Measurements from ENCODE around the gene LYPD6B. TPM values are rescaled to one million over a fixed set of nuclear protein-coding genes. Genes with fewer than 3 reads are reported as not detected.

LYPD6B gene
- total RNA-seq, 1 experiment from 2014 or later = 35.8 TPM

DNA sequence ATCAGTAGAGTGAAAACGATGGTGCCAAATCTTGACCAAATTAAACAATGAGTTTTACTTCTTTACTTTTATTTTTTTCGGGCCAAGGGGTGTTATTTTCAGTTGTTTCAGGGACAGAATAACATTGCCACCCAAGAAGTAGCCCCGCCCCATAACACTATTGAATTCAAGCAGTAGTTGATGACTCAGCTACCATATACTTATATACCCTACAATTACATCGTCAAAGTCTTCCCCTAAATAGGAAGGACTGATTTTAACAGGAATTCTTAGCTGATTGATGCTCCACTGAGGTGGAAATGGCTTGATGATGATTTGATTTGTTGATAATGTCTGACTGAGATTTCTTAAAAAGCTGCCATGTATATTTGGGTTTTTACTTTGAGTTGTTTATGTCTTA is 24.7 kb downstream of the LYPD6B start:
- Mint-ChIP-seq H3K36me3 (ENCODE audit: insufficient read depth, unreplicated experiment) (no peaks in the 10 kb centered on the region), H3K27ac (ENCODE audit: unreplicated experiment) (no peak overlapping the region), H3K27me3 (ENCODE audit: insufficient read depth, unreplicated experiment) (no peaks in the 10 kb centered on the region), H3K9me3 (ENCODE audit: unreplicated experiment) (no peaks in the 10 kb centered on the region), H3K4me1 (ENCODE audit: low read depth, unreplicated experiment) (peaks cover 10% of the 10 kb centered on the region), H3K4me3 (ENCODE audit: unreplicated experiment) (no peak overlapping the region)
- POLR2A ChIA-PET = no interaction called here
- BruUV-seq (replicated peaks) = no TSS peak
- Histone ChIP-seq H3K4me1 (peaks cover 19% of the 10 kb centered on the region), H3K36me3 (ENCODE audit: control insufficient read depth, insufficient read depth, low read length) (no peaks in the 10 kb centered on the region), H3K9me3 (no peaks in the 10 kb centered on the region), H3K27me3 (replicated peaks; ENCODE audit: control insufficient read depth, insufficient read depth, low read length) (no peaks in the 10 kb centered on the region), H3K4me3 (ENCODE audit: low read depth, low read length) (no peak overlapping the region)
- TF ChIP-seq, protein P1, sequence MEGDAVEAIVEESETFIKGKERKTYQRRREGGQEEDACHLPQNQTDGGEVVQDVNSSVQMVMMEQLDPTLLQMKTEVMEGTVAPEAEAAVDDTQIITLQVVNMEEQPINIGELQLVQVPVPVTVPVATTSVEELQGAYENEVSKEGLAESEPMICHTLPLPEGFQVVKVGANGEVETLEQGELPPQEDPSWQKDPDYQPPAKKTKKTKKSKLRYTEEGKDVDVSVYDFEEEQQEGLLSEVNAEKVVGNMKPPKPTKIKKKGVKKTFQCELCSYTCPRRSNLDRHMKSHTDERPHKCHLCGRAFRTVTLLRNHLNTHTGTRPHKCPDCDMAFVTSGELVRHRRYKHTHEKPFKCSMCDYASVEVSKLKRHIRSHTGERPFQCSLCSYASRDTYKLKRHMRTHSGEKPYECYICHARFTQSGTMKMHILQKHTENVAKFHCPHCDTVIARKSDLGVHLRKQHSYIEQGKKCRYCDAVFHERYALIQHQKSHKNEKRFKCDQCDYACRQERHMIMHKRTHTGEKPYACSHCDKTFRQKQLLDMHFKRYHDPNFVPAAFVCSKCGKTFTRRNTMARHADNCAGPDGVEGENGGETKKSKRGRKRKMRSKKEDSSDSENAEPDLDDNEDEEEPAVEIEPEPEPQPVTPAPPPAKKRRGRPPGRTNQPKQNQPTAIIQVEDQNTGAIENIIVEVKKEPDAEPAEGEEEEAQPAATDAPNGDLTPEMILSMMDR (IDR thresholded peaks at IDR 0.05; ENCODE audit: insufficient read depth in 1 of 2, low read depth in 1 of 2, low read length in 1 of 2, severe bottlenecking in 1 of 2, unreplicated experiment in 1 of 2) = no peak
- intact Hi-C loops (cut with micrococcal nuclease; ENCODE audit: unreplicated experiment) = no loop called here
- no peak for DNase-seq
- CTCF ChIA-PET = no interaction called here

DNA sequence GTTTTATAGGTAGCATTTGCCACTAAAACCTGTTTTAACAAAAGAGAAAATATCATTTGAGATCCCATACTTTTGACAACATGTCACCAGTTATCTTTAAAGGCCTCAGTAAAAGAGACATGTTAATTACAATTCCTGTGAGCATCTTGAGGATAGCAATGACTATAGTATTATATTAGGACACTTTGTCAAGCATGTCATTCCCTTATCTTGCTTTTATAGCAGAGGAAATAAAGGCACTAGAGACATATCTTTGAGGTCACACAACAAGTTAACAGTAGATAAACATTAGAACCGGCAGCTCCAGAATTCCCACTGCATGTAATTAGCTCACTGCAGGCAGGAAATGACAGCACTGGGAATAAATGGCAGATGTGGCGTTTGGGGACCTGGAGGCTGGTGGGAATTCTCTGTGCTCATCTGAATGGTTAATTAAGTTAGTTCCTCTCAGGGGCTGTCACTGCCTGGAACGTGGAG is 25.9 kb downstream of the LYPD6B start:
- no peak overlapping the region for H3K4me3 Mint-ChIP-seq (ENCODE audit: unreplicated experiment)
- BruUV-seq (replicated peaks) = no TSS peak
- H3K27ac Mint-ChIP-seq (ENCODE audit: unreplicated experiment) = peak overlapping the region; percentile 65
- ChIA-PET CTCF (interaction anchor here (0.6 kb wide), 1 partner anchor 419 kb away, joined by 4 read pairs; no protein-coding TSS in a partner anchor), POLR2A (no interaction called here)
- peak in 1 of 2 experiments; percentile 52 for DNase-seq
- Histone ChIP-seq H3K36me3 (ENCODE audit: control insufficient read depth, insufficient read depth, low read length) (no peaks in the 10 kb centered on the region), H3K9me3 (no peaks in the 10 kb centered on the region), H3K4me1 (peaks cover 22% of the 10 kb centered on the region), H3K4me3 (ENCODE audit: low read depth, low read length) (no peak overlapping the region), H3K27me3 (replicated peaks; ENCODE audit: control insufficient read depth, insufficient read depth, low read length) (no peaks in the 10 kb centered on the region)
- no peaks in the 10 kb centered on the region for H3K36me3 Mint-ChIP-seq (ENCODE audit: insufficient read depth, unreplicated experiment)
- no peaks in the 10 kb centered on the region for H3K9me3 Mint-ChIP-seq (ENCODE audit: unreplicated experiment)
- no peaks in the 10 kb centered on the region for H3K27me3 Mint-ChIP-seq (ENCODE audit: insufficient read depth, unreplicated experiment)
- TF ChIP-seq, protein P1 (IDR thresholded peaks at IDR 0.05; ENCODE audit: insufficient read depth in 1 of 2, low read depth in 1 of 2, low read length in 1 of 2, severe bottlenecking in 1 of 2, unreplicated experiment in 1 of 2) = no peak
- H3K4me1 Mint-ChIP-seq (ENCODE audit: low read depth, unreplicated experiment) = peaks cover 19% of the 10 kb centered on the region
- intact Hi-C loops (cut with micrococcal nuclease; ENCODE audit: unreplicated experiment) = no loop called here

DNA sequence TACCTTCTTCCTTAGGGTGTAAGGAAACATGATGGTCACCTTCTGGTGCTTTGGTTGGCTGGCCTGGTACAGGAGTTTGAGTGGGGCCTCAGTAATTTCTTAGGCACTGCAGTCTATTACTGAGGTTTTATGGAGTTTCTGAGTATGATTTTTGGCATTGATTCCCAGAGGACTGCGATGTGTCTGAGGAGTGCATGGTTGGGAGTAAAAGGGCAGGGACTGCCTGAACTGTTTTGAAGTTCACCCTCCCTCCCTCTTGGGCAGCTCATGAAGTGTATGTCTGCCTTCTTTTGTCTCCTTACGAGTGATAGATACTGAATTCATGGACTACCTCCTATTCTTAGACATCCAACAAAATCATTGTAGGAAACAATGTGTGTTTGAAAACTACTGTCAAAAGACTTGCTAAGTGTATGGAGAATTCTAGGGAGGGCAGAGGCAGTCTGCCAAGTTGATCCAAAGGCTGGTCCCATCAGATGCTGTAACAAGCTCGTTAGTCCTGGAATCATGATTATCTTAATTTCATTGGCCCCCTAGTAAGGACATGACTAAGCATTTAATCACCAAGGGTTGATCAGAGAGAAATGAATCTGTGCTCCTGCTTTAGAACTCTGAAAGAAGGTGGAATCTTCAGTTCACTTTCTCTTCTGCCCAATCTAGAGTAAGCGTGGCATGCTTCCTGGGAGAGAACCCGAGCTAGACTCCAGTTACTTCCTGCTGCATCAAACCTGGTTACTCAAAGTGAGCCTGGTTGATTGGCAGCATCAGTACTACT is 26.5 kb downstream of the LYPD6B start:
- Histone ChIP-seq H3K4me1 (peaks cover 29% of the 10 kb centered on the region), H3K36me3 (ENCODE audit: control insufficient read depth, insufficient read depth, low read length) (no peaks in the 10 kb centered on the region), H3K4me3 (ENCODE audit: low read depth, low read length) (no peak overlapping the region), H3K27me3 (replicated peaks; ENCODE audit: control insufficient read depth, insufficient read depth, low read length) (no peaks in the 10 kb centered on the region), H3K9me3 (no peaks in the 10 kb centered on the region)
- no peak for DNase-seq
- peak overlapping the region; percentile 65 for H3K27ac Mint-ChIP-seq (ENCODE audit: unreplicated experiment)
- no peaks in the 10 kb centered on the region for H3K27me3 Mint-ChIP-seq (ENCODE audit: insufficient read depth, unreplicated experiment)
- no TSS peak for BruUV-seq (replicated peaks)
- H3K36me3 Mint-ChIP-seq (ENCODE audit: insufficient read depth, unreplicated experiment) = no peaks in the 10 kb centered on the region
- H3K4me1 Mint-ChIP-seq (ENCODE audit: low read depth, unreplicated experiment) = peaks cover 26% of the 10 kb centered on the region
- intact Hi-C loops (cut with micrococcal nuclease; ENCODE audit: unreplicated experiment) = no loop called here
- H3K4me3 Mint-ChIP-seq (ENCODE audit: unreplicated experiment) = no peak overlapping the region
- POLR2A ChIA-PET = no interaction called here
- TF ChIP-seq, protein P1 (IDR thresholded peaks at IDR 0.05; ENCODE audit: insufficient read depth in 1 of 2, low read depth in 1 of 2, low read length in 1 of 2, severe bottlenecking in 1 of 2, unreplicated experiment in 1 of 2) = no peak
- CTCF ChIA-PET = no interaction called here
- H3K9me3 Mint-ChIP-seq (ENCODE audit: unreplicated experiment) = no peaks in the 10 kb centered on the region

Data from Caco-2 (cell line).